GM19351 (cell line): ENCODE measurements around the gene HEBP1.

Experiments used
- ATAC-seq: cut with Tn5 transposase; IDR thresholded peaks from one replicate; pipeline ENCODE4 v1.9.1; 2021; ENCODE audit warnings: mild to moderate bottlenecking, moderate library complexity; ENCODE audit not compliant: unreplicated experiment

HEBP1 gene

DNA sequence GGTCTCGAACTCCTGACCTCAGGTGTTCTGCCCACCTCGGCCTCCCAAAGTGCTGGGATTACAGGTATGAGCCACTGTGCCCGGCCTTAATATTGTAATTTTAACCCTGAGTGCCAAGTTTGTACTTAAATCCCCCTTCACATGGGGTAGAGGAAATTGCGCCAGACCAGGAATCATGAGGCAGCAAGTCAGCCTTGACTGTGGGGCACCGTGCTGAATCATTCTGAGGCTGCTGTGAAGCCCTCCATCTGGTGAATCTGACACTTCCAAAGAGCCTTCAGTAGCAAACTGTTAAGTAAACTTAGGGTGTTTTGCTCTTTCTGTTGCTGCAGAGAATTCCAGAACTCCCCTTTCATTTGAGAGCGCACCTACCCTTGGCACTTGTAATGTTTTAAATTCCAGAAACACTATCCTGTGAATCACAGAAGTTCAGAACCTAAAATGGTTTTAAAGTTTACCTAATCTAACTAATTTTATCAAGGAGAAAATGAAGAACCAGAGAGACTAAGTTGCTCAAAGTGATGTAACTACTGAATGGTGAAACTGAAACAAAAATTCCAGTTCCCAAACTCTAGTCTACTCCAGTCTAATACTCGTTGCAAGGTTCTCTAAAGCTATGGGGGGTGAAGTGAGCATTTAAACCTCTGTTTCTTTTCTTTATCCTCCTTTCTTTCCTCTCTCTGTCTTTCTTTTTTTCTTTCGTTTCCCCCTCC is 7.5 kb downstream of the HEBP1 start:
- ATAC-seq = no peak

DNA sequence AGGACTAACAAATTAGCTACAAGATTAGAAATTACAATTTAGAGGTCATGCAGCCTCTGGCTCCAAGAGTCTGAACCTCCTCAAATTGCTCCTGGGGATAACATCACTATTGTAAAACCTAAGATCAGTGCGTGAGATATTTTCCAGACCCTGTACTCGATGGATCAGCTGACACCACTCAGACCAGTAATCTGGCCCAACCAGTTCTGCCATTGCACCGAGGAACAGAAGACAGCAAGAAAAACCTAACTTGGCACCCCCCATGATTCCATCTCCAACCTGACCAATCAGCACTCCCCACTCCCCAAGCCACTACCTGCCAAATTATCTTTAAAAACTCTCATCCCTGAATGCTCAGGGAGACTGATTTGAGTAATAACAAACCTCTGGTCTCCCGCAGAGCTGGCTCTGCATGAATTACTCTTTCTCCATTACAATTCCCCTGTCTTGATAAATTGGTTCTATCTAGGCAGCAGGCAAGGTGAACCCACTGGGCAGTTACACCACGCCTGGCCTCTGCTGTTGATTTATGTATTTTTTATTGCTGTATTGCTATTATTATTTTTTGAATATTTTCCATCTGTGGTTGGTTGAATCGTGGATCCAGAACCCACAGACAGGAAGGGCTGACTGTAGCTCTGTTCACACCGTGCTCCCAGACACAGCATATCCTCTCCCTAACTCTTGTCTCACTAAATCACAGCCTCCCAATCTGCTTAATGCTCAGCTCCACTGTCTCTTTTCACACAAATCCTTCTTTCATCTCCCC is 9.2 kb downstream of the HEBP1 start:
- no peak for ATAC-seq

DNA sequence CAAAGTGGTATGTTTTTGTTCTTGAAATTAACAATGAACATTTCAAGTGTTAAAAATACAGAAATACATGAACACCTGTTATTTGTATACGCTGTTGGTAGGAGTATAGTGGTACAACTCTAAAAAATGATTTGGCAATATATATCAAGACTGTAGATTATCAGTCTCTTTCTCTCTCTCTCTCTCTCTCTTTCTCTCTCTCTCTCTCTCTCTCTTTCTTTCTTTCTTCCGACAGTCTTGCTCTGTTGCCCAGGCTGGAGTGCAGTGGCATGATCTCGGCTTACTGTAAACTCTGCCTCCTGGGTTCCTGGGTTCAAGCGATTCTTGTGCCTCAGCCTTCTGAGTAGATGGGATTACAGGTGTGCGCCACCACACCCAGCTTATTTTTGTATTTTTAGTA is 12.6 kb downstream of the HEBP1 start:
- ATAC-seq = no peak

DNA sequence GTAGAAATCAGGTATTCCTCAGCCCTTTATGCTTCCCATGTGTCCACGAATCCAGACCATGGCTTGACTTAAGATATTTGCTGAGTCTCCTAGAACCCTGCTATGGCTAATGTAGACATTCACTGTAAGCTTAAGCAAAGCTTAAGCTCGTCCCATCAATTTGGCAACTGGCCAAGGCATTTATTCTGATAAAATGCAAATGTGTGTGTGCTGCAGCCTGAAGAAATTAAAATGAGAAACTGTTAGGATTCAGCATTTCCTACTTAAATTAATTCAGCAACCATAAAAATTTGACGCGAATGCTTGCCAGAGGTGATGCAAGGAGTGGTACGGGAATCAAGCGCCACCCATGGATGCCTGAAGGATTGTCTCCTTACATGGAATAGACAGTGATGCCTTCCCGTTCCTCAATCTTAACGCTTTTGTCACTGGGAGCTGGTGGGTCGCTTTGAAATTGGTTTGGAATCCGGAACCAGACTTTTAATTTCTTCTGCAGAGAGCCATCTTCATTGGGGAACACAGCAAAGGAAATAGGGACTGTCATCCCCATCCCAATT is 13.2 kb downstream of the HEBP1 start:
- ATAC-seq = no peak

DNA sequence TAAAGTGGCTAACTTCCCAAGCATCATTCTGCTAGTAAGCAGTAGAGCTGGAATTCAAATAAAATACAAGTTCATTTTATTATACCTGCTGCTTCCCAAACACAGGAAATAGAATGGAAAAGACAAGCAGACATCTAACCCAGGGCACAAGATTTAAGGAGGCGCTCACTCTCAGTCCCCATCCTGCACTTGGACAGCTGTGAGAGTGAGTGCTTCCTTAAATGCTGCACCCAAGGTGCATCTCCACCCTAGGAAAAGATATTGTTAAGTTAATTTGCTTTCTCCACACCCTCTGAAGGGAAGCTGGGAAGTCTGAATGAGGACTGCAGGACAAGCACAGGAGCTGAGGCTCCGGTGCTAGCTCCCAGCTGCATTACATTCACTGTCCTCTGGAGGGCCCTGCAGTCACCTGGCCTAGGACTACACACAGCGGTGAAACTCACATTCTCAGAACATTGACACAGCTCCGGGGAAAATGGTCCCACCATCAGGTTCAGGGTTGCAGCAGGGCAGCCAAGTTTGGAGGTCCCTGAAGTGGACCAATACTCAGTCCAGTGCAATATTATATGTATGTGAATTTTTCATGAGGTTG is 14.2 kb downstream of the HEBP1 start:
- ATAC-seq = no peak

DNA sequence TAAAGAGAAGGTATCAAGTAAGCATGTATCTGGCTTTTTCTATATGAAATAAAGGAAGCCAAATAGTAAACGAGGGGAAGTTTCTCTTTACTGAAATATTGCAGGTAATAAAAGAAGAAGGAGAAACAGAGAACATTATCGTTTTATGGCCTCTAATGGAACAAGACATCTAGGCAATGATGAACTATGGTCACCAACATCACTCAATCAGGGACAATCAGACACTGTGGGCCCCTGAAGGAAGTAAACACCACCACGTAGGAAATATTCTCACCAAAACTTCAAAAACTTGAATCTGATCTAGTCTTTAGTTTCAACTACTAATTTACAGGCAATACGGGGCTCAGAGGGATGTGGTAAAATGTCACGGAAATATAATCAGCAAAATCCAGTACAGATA is 15.9 kb downstream of the HEBP1 start:
- no peak for ATAC-seq

DNA sequence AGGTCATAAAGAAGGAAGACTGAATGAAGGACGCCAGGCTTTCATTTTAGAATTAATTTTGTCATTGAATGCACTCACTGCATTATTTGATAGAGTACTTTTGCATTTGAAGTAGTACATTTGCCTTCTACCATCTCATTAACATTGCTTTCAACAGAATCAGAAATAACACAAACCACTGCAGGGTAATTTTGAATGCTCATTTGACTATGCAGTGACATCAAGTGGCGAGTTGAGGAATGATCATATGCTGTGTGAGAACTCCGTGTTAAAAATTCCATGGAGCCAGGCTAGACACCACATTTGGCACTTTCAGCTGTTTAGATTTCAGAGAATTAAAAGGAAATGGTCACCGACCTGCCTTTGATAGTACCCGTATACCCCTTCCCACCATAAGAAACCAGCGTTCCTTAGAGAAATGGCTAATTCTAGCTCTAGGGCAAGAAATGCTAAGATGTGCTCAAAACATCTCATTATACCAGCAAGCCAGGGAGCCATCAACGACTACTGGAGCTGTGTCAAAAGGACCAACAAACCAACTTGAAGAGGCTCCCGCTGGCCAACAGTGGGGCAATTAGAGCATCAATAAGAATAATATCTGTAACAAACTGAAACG is 16.5 kb downstream of the HEBP1 start:
- ATAC-seq = no peak

DNA sequence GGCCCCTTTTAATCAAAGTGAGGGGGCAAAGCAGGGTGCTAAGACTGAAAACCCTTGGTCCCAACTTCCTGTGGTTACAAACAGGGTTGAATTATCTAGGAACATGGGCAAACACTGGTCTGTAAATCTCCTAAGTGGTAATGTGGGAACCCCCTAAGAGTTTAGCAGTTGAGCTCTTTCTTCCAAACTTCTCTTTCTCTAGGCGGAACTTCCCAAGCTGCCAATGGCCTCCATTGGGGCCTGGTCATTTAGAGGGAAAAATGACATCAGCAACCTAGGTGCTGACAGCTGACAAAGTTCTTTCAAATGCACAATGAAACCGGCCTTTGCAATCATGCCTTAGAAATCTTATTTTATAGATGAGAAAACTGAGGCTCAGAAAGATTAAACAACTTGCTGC is 17.7 kb downstream of the HEBP1 start:
- ATAC-seq = no peak

DNA sequence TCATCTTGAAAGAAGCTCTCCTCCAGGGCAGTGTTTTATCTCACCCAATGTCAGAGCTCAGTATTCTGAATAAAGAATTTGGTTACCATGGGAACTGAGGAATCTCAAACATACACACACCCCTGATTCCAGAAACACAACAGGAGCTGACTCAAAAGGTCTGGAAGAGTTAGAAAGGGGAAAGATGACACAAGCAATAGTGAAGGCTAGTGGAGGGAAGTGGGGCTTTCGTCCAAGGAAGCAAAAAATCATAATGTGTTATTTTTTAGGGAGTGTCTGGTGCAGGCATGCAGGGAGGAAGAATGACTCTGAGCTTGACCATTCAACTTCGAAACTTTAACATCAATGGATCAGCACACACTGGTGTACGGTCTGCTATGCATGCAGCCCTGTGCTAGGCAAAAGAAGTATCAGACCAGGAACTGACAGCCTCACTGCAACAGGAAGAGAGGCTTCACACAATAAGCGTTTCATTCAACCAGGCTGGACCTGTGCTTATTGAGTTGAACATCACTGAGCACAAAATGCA is 20.3 kb downstream of the HEBP1 start:
- ATAC-seq = no peak

DNA sequence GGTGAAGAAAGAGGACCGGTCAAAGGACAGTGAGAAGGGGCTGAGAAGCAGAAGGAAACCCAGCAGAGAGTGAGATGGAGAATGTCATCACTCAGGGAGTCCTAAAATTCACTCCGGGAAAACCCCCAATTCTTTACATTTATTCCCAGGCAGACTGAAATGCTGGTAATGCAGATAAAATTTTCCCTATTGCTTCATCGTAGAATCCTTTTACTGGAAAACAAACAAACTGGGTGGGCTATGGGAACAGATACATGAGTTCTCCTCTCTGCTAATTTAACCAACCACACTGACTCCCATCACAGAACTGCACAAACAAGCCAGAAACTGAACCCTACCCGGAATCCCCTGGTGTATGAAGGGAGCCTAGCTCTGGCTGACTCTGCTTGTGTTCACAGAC is 20.9 kb downstream of the HEBP1 start:
- no peak for ATAC-seq

DNA sequence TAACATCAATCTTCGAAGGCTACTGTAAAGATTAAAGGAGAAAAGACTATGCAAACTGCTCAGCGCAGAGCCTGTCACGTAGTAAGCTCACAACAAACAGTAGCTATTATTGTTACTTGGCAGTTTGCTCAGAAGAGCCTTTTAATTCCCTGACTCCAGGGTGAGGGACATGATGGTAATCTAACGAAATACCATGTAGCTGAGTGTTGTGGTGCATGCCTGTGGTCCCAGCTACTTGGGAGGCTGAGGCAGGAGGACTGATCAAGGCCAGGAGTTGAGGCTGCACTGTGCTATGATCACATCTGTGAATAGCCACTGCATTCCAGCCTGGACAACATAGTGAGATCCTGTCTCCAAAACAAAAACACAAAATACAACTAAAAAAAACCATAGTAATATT is 22.8 kb downstream of the HEBP1 start:
- no peak for ATAC-seq

DNA sequence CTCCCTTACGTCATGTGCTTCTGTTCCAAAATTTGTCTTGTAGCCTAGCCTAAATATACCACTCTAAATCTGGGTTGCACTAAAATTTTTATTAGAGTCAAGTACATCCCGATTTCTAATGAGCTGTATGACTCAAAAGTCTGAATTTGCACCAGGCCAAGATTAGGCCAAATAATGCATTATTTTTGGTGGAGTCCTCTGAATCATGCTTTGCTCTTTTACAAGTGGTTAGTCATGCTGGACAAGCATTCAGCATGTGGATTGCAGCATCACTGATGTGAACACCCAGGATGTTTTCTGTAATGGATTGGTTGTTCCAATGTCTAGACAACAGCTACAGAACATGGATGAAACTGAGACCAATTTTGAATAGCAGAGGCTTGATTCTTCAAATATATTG is 23.7 kb downstream of the HEBP1 start:
- no peak for ATAC-seq

DNA sequence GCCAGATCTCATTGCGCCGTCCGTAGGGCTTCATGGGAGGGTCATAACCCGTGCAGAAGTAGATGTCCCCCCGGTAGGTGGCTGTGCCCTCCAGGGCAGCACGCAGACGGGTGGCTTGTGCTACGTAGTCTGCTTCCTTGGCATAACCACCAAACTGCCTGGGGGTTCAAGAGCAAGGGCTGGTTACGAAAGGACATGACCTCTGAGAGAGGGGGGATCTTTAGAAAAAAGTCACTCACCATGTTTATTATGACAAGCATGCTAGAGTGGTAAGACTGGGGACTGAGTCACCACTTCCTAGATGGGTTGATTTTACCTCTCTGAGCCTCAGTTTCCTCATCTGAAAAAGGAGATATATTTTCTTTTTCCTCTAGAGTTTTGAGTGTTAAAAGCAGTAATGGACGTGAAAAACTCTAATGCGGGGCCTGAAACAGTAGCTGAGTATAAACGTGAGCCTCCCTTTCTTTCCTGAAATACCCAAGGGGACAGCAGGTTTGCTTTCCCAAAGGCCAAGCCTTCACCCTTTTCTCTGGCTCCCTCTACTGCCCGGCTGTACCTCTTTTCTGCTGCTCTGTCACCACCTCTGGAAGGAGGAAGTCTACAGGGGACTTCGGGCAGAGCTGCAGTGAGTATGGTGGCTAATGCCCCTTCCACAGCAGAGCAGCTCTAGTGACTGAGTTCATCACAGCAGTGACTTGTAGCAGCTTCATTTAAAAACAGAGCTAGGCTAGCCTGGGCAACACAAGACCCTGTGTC is 24.6 kb downstream of the HEBP1 start:
- ATAC-seq = no peak

DNA sequence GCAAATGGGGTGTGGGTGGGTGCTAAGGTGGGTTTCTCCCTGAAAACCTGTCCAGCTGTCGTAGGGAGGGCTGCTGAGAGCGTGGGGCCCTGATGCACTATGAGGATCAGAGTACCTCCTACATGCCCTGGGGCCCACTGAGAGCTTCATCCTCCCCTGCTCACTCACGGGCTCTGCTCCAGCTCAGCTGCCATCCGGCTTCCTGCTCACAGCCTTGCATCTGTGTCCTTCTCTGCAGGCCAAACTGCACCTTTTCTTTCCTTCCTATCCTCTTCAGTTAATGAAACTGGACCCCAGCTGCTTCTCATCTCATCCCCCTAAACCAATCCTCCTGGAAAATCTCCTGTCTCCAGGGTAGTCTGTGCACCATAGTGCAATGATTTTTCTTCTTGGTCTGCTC is 25.9 kb downstream of the HEBP1 start:
- no peak for ATAC-seq

DNA sequence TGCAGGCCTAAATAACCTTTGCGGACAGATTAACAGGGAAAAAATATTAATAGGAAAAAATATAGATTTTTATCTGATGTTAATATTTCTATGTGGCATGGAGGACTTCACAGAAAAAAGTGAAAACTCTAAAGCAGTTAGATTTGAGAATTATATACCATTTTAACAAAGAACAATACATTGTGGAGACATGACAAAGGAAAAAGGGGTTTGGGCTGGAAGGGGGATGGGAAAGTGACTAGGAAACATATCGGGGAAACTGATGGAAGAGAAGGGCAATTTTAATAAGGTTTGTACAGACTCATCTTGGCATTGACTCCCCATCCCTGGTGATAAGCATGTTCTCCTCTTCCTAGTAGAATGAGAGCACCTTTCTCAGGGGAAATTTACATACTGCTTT is 27.0 kb downstream of the HEBP1 start:
- no peak for ATAC-seq

DNA sequence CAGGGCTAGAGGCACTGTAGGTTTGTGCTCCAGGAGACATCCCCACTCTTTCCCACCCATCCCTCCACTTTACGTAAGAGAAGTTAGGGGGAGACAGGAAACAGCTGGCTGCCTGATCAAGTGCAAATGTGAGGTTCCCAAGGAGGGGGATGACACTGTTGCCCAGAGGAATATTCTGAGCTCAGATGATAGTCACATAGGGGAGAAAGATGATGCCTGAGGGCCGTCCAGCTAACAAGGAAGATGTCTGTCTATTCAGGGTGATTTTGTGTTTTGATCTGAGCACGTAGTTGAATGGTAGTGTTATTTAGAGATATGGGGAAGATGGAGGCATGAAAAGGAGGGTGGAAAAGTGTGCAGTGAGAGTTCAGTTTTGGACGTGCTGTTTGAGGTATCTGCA is 34.2 kb downstream of the HEBP1 start:
- ATAC-seq = no peak

DNA sequence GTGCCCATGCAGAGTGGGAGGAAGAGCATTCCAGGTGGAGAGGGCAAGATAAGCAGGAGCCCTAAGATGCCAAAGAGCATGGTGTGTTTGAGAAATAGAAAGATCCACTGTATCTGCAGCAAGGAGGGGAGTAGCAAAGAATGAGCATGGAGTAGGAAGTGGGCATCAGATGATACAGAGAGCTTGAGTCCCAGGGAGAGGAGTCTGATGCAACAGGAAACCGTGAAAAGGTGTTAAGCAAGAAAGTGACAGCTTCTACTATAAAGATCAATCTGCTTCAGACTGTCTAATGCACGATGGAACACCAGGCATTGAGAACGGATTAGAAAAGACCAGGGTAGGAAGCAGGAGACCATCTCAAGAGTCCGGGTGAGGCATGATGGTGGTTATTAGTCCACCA is 35.8 kb downstream of the HEBP1 start:
- ATAC-seq = no peak

DNA sequence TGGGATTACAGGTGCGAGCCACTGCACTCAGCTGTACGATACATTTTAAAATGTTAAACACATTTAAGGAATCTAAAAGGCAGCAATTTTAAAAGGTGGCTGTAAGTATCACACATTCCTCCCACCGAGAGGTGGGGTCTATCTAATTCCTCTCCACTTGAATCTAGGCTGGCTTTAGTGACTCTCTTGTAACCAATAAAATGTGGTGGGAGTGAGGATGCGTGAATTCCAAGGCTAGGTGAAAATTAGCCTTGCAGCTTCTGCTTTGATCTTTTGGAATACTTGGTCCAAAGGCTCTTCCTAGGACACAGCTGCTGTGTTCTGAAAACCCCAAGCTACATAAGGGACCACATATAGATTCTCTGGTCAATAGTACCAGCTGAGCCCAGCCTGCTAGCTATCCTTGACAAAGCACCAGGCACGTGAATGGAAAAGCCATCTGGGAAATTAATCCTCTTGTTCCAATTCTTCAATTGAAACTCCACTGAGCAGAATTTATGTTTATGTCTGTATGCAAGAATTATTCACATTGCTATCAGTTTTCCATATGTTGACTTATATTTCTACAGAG is 39.3 kb downstream of the HEBP1 start:
- no peak for ATAC-seq

DNA sequence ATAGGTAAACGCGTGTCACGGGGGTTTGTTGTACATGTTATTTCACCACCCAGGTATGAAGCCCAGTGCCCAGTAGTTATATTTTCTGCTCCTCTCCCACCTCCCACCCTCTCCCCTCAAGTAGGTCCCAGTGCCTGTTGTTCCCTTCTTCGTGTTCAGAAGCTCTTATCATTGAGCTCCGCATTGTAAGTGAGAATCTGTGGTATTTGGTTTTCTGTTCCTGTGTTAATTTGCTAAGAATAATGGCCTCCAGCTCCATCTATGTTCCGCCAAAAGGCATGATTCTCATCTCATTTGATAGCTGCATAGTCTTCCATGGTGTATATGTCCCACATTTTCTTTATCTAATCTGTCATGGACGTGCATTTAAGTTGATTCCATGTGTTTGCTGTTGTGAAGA is 41.2 kb downstream of the HEBP1 start:
- no peak for ATAC-seq
